ENCODE measurements around the gene TMTC1.

The TMTC1 gene

DNA sequence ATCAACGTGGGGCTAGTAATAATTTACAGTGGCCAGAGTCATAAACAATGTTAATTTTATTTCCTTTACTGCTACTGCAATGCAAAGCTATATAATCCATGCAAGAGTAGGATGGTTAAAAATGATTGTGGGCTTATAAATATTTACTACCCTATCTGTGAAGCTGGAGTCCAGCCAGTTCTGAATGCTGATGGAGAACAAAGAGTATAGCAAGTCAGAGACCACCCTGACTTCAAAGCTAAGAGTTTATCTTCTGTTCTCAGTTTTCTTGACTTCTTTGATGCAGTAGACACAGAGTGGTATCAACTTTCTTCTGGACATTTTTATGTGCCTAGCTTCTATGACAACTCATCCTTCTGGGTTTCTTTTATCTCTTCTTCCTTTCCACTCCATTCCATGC, 252.3 kb downstream of the TMTC1 start:
- DNase-seq (ENCODE audit: extremely low read depth, low read depth), result no peak
- no peak overlapping the region for H3K4me3 ChIP-seq (replicated peaks; ENCODE audit: low read depth, low read length)
- TF ChIP-seq, protein P1, sequence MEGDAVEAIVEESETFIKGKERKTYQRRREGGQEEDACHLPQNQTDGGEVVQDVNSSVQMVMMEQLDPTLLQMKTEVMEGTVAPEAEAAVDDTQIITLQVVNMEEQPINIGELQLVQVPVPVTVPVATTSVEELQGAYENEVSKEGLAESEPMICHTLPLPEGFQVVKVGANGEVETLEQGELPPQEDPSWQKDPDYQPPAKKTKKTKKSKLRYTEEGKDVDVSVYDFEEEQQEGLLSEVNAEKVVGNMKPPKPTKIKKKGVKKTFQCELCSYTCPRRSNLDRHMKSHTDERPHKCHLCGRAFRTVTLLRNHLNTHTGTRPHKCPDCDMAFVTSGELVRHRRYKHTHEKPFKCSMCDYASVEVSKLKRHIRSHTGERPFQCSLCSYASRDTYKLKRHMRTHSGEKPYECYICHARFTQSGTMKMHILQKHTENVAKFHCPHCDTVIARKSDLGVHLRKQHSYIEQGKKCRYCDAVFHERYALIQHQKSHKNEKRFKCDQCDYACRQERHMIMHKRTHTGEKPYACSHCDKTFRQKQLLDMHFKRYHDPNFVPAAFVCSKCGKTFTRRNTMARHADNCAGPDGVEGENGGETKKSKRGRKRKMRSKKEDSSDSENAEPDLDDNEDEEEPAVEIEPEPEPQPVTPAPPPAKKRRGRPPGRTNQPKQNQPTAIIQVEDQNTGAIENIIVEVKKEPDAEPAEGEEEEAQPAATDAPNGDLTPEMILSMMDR (IDR thresholded peaks at IDR 0.05; ENCODE audit: low read depth, low read length, missing control alignments), result no peak

DNA sequence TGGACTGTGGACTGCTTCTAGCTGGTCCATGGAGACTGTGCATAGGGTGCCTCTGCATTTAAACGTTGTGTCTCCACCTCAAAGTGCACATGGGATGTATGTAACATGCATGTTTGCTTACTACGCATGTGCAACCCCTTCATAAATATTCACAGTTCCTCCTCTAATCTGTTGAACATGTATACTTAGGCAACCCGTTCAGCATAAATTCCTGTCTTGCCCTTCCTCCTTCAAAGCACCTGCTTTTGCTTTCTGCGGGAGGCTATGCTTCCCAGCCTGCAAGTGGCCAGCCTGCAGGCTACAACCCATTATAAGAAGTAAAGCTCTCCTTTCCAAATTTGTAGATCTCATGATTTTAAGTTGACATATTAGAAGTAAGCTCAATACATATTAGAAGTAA, 253.3 kb downstream of the TMTC1 start:
- no peak for DNase-seq (ENCODE audit: extremely low read depth, low read depth)
- TF ChIP-seq, protein P1 (IDR thresholded peaks at IDR 0.05; ENCODE audit: low read depth, low read length, missing control alignments), result no peak
- no peak overlapping the region for H3K4me3 ChIP-seq (replicated peaks; ENCODE audit: low read depth, low read length)

DNA sequence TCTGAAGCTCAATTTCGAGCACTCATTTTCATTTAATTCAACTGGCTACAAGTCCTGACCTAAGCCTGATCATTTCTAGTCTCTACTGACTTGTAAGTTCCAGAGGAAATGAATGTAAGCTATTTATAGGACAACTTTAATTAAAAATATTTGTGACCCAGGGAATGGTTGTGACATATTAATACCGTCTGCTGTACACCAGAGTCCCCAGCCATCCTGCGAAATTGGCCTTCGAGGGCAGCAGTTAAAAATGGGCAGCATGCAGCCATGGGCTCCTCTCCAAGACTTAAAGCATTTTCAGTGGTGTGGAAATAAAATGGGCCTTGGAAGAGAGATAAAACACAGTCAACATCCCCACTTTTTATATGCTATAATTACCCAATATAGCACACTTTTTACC, 255.6 kb downstream of the TMTC1 start:
- DNase-seq (ENCODE audit: extremely low read depth, low read depth), result no peak
- H3K4me3 ChIP-seq (replicated peaks; ENCODE audit: low read depth, low read length), result no peak overlapping the region
- TF ChIP-seq, protein P1 (IDR thresholded peaks at IDR 0.05; ENCODE audit: low read depth, low read length, missing control alignments), result no peak

DNA sequence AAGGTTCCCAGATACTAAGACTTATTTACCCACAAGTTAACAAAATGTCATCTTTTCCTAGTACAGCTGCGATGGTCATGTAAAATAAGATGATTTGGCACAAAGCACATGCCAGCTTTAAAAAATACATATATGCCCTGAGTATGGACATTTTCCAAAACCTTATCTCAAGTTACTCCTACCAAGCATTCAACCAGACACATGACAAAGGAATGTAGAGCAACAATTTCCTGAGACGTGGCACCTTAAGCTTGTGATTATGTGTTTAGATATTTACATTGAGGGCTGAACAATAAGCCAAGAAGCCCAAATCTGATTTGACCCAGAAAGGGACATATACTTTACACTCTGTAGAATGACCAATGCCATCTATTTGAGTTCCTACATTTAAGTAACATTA, 261.8 kb downstream of the TMTC1 start:
- no peak overlapping the region for H3K4me3 ChIP-seq (replicated peaks; ENCODE audit: low read depth, low read length)
- no peak for DNase-seq (ENCODE audit: extremely low read depth, low read depth)
- TF ChIP-seq, protein P1 (IDR thresholded peaks at IDR 0.05; ENCODE audit: low read depth, low read length, missing control alignments), result no peak

DNA sequence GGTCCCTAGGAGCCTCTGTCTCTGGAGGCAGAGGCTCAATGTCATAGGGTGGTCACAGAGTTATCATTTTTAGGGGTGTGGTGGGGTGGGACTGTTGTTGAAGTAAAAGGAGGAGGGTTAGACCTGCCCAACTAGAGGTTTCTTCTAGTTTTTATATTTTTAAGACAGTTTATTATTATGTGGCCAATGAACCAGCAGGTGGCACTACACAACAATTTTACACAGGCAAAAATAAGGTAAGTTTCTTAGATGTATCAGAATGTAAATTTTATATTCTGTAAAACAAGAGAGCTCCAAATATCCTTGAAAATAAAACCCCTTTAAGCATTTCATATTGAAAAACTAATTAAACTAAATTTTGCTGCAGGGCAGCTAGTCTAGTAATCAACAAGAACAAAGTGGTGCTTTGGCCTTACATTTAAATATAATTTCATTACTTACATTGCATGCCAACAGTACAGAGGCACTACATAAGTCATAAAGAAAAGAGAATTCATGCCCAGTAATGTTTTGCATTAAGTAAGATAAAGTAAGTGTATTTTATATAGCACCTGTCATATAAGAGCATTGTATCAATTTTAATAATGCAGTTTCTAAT, 264.1 kb downstream of the TMTC1 start:
- TF ChIP-seq, protein P1 (IDR thresholded peaks at IDR 0.05; ENCODE audit: low read depth, low read length, missing control alignments), result peak; percentile 36
- no peak for DNase-seq (ENCODE audit: extremely low read depth, low read depth)
- H3K4me3 ChIP-seq (replicated peaks; ENCODE audit: low read depth, low read length), result no peak overlapping the region

DNA sequence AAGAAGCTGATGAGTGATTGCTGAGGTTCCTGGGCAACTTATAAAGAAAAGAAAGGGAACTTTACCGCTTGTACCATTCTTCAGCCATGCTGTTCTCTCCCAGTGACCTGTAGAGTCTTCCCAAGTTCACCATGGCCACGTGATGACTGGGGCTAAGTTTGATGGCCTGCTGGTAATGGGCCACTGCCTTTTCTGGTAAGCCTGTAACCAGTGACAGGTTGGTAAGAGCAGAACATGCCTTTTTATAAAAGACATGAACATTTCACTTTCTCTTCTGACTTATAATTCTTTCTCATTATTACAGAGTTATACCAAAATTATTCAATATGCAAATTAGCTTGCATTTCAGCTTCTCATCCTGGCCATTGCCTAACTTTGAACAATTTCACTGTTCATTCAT, 265.3 kb downstream of the TMTC1 start:
- TF ChIP-seq, protein P1 (IDR thresholded peaks at IDR 0.05; ENCODE audit: low read depth, low read length, missing control alignments), result no peak
- DNase-seq (ENCODE audit: extremely low read depth, low read depth), result no peak
- H3K4me3 ChIP-seq (replicated peaks; ENCODE audit: low read depth, low read length), result no peak overlapping the region

DNA sequence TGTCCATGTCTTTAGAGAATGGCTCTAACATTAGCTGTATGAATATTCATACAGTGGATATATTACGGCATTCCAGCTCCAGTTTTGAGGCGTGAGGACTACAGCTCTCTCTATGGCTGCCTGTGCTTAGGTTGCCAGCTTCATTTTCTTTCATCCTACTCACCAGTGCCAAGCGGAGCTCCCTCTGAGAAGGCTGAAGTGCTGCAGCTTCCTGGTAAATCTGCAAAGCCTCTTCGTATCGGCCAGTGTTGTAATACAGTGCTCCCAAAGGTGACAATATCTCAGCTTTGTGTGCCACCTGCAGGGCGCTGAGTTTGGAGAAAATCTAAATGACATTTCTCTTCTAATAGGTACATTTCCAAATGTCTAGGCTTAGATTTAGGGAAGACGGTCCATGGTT, 266.5 kb downstream of the TMTC1 start:
- TF ChIP-seq, protein P1 (IDR thresholded peaks at IDR 0.05; ENCODE audit: low read depth, low read length, missing control alignments), result no peak
- no peak overlapping the region for H3K4me3 ChIP-seq (replicated peaks; ENCODE audit: low read depth, low read length)
- DNase-seq (ENCODE audit: extremely low read depth, low read depth), result no peak

Measured in HFF-Myc (cell line).